Dermis microvascular lymphatic vessel endothelial cell (primary cell): ENCODE results near the gene HOOK1. TPM values are rescaled to one million over a fixed set of nuclear protein-coding genes. Genes with fewer than 3 reads are reported as not detected.

Experiments
- total RNA-seq: library from RNA; depleted of rRNA; stranded (reverse); fragments of >200 nt; gene quantifications from 2 replicates; pipeline ENCODE4 v1.2.1, GENCODE V29; 2014

HOOK1 gene
- total RNA-seq, 1 donor from 2014 or later, result under 0.01 TPM

Other genes starting within 250 kb of the HOOK1 start
- 0.13 and 0.25 TPM in 2 replicates for gene CYP2J2, start 111.8 kb downstream of the HOOK1 start, total RNA-seq